ENCODE data around the gene DCTPP1.

DCTPP1 gene

DNA sequence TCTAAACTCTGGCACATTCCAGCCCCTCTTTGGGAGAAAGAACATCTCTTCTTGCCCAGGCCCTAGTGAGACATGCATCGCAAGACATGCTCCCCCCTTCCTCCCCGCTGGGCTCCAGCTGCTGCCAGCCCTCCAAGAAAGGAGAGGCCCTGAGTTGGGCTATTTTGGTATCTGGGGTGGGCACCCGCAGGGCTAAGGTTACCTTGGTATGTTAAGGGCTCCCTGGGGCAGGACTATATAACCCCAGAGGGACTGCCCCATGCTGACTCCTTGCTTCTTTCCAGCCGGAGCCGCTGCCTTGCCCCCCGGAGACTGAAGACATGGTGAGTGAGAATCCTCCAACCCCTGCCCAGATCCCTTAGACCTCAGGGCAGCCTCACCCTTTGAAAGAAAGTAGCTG is 55.3 kb downstream of the DCTPP1 start, which contains the start of gene MYL11:
Gene MYL11, plus strand, starts transcription at position 265 of the 400 bp plus-strand sequence. Its CDS starts 56 bp downstream, at position 321.
- no peak within 1 kb of the TSS for H3K4me3 ChIP-seq (replicated peaks; ENCODE audit: low read depth, low read length)
- TF ChIP-seq, protein P1, sequence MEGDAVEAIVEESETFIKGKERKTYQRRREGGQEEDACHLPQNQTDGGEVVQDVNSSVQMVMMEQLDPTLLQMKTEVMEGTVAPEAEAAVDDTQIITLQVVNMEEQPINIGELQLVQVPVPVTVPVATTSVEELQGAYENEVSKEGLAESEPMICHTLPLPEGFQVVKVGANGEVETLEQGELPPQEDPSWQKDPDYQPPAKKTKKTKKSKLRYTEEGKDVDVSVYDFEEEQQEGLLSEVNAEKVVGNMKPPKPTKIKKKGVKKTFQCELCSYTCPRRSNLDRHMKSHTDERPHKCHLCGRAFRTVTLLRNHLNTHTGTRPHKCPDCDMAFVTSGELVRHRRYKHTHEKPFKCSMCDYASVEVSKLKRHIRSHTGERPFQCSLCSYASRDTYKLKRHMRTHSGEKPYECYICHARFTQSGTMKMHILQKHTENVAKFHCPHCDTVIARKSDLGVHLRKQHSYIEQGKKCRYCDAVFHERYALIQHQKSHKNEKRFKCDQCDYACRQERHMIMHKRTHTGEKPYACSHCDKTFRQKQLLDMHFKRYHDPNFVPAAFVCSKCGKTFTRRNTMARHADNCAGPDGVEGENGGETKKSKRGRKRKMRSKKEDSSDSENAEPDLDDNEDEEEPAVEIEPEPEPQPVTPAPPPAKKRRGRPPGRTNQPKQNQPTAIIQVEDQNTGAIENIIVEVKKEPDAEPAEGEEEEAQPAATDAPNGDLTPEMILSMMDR (IDR thresholded peaks at IDR 0.05; ENCODE audit: low read length, missing control alignments) = no peak
- DNase-seq (ENCODE audit: low read depth) = no peak

All from fibroblast of pulmonary artery (primary cell).